Progenitor cell of endocrine pancreas (in vitro differentiated cells): ENCODE data around the gene PPM1E. TPM values are rescaled to one million over a fixed set of nuclear protein-coding genes. Genes with fewer than 3 reads are reported as not detected.

Experiments
- DNase-seq: peaks from one replicate; pipeline ENCODE4 v3.0.0; 2021; ENCODE audit warnings: low spot score; ENCODE audit not compliant: unreplicated experiment
- H3K27ac Mint-ChIP-seq: 2 replicates; pipeline ENCODE4 v1.8.0; 2021; ENCODE audit warnings: mild to moderate bottlenecking, moderate library complexity, mixed read lengths
- H3K27me3 Mint-ChIP-seq: 2 replicates; pipeline ENCODE4 v1.8.0; 2021; ENCODE audit warnings: mixed read lengths
- H3K36me3 Mint-ChIP-seq: 2 replicates; pipeline ENCODE4 v1.8.0; 2022; ENCODE audit warnings: mixed read lengths; ENCODE audit not compliant: insufficient read depth
- H3K4me1 Mint-ChIP-seq: 2 replicates; pipeline ENCODE4 v1.8.0; 2021; ENCODE audit warnings: low read depth, mixed read lengths
- H3K4me3 Mint-ChIP-seq: 2 replicates; pipeline ENCODE4 v1.8.0; 2021; ENCODE audit warnings: low read depth, mild to moderate bottlenecking, moderate library complexity, mixed read lengths
- H3K9me3 Mint-ChIP-seq: 2 replicates; pipeline ENCODE4 v1.8.0; 2021; ENCODE audit warnings: low read depth, mixed read lengths
- CTCF ChIP-seq: fragments of 200-600 bp; sonication (generic); IDR thresholded peaks from one replicate; pipeline ENCODE4 v1.5.0; 2021; ENCODE audit warnings: antibody characterized with exemption, mild to moderate bottlenecking; ENCODE audit not compliant: unreplicated experiment
- total RNA-seq: library from RNA; stranded (reverse); gene quantifications from 2 replicates; pipeline ENCODE4 v1.2.1, GENCODE V29; 2021

The PPM1E gene
- total RNA-seq, 1 donor from 2014 or later = 1.6 TPM

- no peak overlapping the region for H3K4me3 Mint-ChIP-seq
- H3K9me3 Mint-ChIP-seq = no peaks in the 10 kb centered on the region
- H3K4me1 Mint-ChIP-seq = peaks cover 4% of the 10 kb centered on the region
- DNase-seq = no peak
- peaks cover 5% of the 10 kb centered on the region for H3K36me3 Mint-ChIP-seq
- H3K27me3 Mint-ChIP-seq = no peaks in the 10 kb centered on the region
- H3K27ac Mint-ChIP-seq = no peak overlapping the region
- no peak for TF ChIP-seq CTCF
Observed at GRCh38 chr17:59028328-59028727, 272.7 kb downstream of the PPM1E start.

GRCh38 chr17:59030811-59031210 is 275.2 kb downstream of the PPM1E start:
- DNase-seq = no peak
- Mint-ChIP-seq H3K27ac (no peak overlapping the region), H3K4me3 (no peak overlapping the region), H3K9me3 (no peaks in the 10 kb centered on the region), H3K4me1 (peaks cover 4% of the 10 kb centered on the region), H3K27me3 (no peaks in the 10 kb centered on the region), H3K36me3 (peaks cover 5% of the 10 kb centered on the region)
- no peak for TF ChIP-seq CTCF

Other genes with a start within 250 kb of the PPM1E start
- 89.3 and 91.9 TPM in 2 replicates for gene MTMR4, start 241.2 kb upstream of the PPM1E start, total RNA-seq
- gene TEX14, start 63.8 kb upstream of the PPM1E start, total RNA-seq = 0.11 and 0.22 TPM in 2 replicates
- gene RAD51C, start 63.3 kb upstream of the PPM1E start, total RNA-seq = 32.7 and 33.3 TPM in 2 replicates